Esophagus squamous epithelium (tissue), 4 donors: Measurements from ENCODE around the gene ICA1L.

Experiments used
- CTCF ChIP-seq, 6 experiments: fragments of 450-650 bp in 4 of 6; fragments of 200-600 bp in 2 of 6; sonication (generic) in 2 of 6; IDR thresholded peaks; one replicate each; pipeline ENCODE4 v1.5.1; 2016 to 2019; ENCODE audit warnings: antibody characterized with exemption in 6 of 6, mild to moderate bottlenecking in 4 of 6, moderate library complexity in 4 of 6
- POLR2A ChIP-seq, 4 donors: fragments of 450-650 bp; IDR thresholded peaks; one replicate each; pipeline ENCODE4 v1.6.1; 2017; ENCODE audit warnings: antibody characterized with exemption in 4 of 4, mild to moderate bottlenecking in 4 of 4, moderate library complexity in 3 of 4

GRCh38 chr2:202760848-202761247 is 110.7 kb downstream of the ICA1L start:
- TF ChIP-seq CTCF (IDR thresholded peaks at IDR 0.05) (no peak), POLR2A (IDR thresholded peaks at IDR 0.05) (no peak)
